ENCODE results near the gene SPSB4.

The SPSB4 gene

GRCh38 chr3:141050576-141051442 lies at the start of gene SPSB4:
TSS of gene SPSB4 (plus strand) at chr3:141051347. CDS start at chr3:141066105, 14,758 bp downstream.
- DNase-seq: no peak

DNA sequence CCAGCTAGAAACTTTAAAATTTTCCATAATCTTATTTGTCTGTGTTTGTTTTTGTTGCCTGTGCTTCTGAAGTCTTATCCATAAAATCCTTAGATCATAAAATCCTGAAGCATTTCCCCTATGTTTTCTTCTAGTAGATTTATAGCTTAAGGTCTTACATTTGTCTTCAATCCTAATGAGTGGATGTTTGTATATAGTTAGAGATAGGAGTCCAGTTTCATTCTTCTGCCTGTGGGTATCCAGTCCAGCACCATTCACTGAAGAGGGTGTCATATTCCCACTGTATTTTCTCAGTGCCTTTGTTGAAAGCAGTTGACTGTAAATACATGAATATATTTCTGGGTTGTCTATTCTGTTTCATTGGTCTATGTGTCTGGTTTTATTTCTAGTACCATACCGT lies 44.8 kb upstream of the SPSB4 start:
- DNase-seq: no peak

- no peak for DNase-seq
These were observed 41.7 kb upstream of the SPSB4 start for GRCh38 chr3:141009496-141009895.

- DNase-seq: peak; percentile 69
These were observed 39.7 kb upstream of the SPSB4 start for GRCh38 chr3:141011232-141011996.

GRCh38 chr3:141011997-141012262 lies 39.2 kb upstream of the SPSB4 start:
- no peak for DNase-seq

DNA sequence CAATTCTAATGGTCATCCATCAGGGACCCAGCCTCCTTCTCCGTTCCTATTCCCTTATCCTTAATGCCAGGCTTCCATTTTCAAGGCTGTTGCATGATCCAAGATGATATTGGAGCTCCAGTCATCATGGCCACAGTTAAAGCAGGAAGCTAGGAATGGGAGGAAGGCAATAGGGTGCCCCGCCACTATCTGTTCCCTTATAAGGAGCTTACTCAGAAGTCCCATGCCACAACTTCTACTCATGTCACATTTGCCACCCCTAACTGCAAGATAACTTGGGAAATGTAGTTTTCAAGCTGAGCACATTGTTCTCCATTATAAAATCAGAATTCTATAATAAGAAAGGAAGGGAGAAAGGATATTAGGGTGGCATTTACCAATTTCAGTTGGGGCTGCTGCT lies 38.6 kb upstream of the SPSB4 start:
- DNase-seq: no peak

DNA sequence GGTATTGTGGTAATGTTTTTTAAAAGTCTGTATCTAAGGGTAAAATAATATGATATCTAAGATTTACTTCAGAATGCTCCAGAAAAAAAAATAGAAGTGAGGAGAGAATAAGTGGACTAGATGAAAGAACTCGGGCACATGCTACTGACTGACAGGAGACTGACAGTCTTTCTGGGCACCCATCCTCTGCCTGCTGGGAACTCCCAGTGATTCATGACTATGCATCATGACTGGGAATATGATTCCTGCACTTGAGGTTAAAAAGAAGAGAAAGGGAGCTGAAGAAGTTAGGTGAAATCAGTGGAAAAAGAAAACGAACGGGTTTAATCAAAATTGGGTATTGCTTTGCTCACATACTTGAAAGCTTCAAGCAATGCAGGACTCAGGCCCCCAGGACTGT lies 35.7 kb upstream of the SPSB4 start:
- no peak for DNase-seq

- peak; percentile 20 for DNase-seq
These were observed 33.5 kb upstream of the SPSB4 start for GRCh38 chr3:141017366-141018322.

DNA sequence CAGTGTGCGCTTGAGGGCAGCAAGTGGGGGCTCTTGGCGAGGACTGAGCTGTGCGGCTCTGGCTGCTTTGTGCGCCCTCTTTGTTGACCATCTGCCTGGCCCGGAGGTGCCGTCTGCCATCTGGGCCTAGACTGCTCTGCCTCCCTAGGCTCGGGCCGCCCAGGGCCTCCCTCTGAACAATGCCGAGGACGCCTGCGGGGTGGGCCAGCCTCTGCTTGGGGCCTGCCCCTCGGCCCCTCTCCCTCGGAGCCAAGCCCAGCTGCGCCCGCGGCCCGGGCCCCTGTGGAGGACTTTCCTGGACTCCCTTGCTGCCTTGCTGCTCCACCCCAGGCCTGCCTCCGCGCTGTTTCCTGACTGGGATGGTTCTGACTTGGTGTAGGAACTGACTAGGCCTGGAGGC lies 31.9 kb upstream of the SPSB4 start:
- DNase-seq: no peak

DNA sequence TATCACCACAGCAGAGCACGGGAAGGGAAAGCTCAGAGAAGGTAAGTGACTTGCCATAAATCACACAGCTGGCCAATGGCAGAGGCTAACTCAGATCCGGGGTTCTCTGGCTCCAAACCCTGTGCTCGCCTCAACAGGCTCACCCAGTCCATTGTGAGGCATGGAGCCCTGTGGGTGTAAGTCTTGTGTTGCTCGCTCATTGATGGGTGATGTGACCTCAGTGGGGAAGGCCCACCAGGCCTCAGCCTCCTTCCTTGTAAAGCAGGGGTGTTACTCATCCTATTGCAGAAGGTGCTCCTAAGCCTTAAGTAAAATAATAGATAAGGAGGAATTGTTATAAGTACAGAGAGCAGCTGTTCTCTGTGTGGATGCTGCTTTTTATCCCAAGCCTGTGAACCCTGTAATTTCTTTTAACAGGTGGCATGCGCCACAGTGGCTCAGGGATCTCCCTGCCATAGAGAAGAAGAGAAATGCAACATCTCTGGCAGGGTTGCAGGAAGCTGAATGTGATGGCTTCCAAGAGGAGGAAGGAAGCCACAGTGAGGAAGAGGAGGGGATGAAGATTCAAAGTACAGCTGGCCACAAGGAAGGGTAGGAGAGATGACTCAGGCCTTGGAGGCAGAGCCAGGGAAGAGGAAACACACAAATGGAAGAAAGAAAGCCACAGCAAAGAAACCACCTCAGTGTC lies 30.9 kb upstream of the SPSB4 start:
- no peak for DNase-seq

DNA sequence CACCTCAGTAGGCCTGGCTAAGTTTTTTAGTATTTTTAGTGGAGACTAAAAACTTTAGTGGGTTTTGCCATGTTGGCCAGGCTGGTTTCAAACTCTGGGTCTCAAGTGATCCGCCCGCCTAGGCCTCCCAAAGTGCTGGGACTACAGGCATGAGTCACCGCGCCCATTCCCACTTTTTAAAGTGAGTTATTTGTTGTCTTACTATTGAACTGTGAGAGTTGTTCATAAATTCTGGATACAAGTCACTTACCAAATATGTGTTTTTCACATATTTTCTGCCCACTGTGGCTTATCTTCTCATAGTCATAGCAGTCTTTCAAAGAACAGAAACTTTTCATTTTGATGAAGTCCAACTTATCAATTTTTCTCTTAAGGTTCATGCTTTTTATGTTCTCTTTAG lies 29.9 kb upstream of the SPSB4 start:
- DNase-seq: no peak

DNA sequence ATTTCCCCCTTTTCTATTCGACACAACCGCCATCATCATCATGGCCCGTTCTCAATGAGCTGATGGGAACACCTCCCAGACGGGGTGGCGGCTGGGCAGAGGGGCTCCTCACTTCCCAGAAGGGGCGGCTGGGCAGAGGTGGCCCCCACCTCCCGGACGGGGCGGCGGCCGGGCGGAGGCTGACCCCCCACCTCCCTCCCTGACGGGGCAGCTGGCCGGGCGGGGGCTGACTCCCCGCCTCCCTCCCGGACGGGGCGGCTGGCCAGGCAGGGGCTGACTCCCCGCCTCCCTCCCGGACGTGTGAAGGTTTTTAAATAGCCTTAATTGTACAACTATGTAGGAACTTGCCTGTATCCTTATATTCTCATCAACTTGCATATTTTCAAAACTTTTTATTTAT lies 20.9 kb upstream of the SPSB4 start:
- DNase-seq: no peak

- no peak for DNase-seq
These were observed 11.6 kb upstream of the SPSB4 start for GRCh38 chr3:141039589-141039988.

- DNase-seq: no peak
These were observed 6.2 kb upstream of the SPSB4 start for GRCh38 chr3:141044695-141045641.

- no peak for DNase-seq
These were observed 5.3 kb upstream of the SPSB4 start for GRCh38 chr3:141045849-141046248.

GRCh38 chr3:141047168-141047567 lies 4.0 kb upstream of the SPSB4 start:
- no peak for DNase-seq

DNA sequence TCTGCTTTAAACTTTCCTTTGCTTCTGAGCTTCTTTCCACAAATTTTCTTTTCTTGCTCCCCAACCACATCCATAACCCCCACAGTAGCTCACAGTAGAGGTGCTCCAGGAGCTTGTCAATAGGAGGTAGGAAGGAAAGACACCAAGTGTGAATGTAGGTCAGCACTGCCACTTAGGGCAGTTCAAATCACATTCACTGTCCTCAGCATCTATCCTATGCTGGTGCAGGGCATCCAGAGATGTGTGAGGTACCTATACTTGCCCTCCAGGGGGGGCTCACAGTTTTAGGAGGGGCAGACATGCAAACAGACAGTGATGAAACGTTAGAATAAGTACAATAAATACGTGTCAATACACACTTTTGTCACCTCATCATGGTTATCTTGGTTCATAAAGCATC lies 1.5 kb upstream of the SPSB4 start:
- no peak for DNase-seq

DNA sequence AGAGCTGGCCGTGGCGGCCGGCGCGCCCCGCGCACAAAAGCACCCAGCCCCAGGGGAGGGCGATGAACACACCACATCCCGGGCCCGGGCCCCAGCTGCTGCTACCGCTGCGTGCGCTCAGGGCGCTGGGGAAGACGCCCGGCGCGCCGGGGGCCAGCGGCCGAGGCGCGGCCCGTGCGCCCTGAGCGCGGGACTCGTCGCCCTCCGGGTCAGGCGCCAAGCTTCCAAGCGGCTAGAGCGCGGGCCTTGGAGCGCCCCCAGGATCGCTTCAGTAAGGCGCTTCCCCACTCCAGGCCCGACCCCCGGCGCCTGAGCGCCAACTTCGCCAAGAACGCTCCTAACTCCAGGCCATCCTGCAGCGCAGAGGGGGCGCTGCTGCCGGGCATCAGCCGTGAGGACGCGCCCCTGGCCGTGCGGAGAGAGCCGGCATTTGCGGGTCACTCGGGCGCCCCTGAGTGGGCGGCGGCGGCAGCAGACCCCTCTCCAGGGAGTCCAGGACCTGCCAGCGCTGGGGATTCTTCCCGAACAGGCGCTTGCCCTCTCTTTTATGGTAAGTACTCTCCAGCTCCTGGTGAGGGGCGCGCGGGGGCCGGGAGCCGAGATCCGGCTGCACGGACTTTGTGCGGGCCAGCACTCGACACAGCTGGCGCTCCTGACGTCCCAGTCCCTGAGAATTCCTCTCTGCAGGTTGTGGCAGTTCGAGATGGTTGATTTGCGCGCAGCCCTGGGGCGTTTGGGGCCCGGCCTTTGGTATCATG lies 475 bp downstream of the SPSB4 start:
- DNase-seq: no peak

DNA sequence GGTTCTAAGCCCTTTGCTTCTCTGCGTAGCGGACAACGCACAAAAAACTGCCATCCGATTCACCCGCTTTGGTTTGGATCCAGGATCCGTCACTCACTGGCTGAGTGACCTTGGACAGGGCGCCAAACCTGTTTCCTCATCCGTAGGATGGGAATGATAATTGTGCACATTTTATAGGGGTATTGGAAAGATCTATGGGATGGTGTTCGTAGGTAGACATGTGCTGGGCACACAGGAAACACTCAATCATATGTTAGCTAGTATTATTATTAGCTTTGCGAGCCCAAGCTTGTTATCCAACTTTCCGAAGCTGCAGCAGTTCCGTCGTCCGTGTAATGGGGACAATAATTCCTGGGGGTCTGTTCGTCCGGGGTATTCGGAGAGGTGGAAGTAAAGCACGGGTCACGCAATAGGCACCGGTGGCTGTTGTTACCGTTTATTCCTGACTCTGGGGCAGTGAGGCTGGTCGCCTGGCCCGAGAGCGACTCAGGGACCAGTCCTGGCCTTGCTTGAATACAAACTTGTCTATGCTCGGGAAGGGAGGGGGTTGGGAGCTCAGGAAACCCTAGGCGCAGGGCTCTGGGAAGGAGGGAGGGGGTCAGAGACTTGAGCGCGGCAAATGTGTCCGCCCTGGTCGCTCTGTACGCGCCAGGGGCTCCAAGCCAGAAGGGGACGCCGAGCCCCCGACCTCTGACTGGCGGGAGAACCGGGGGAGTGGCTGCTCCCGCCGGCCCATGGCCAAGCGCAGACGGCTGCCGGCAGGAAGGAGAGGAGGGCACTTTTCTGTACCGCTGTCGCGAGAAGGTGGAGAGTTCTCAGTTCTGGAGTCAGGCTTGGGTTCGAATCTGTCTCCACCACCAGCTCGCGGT lies 1.3 kb downstream of the SPSB4 start:
- no peak for DNase-seq

- DNase-seq: no peak
These were observed 4.0 kb downstream of the SPSB4 start for GRCh38 chr3:141055136-141055535.
